Breast epithelium (tissue), 3 donors: ENCODE measurements around the gene RND3.

Experiments
- POLR2A ChIP-seq: fragments of 450-650 bp; IDR thresholded peaks from one replicate; pipeline ENCODE4 v1.6.1; 2016; ENCODE audit warnings: antibody characterized with exemption, mild to moderate bottlenecking, moderate library complexity
- TF ChIP-seq, protein P1 (sequence below), 3 donors: fragments of 450-650 bp; IDR thresholded peaks; one replicate each; pipeline ENCODE4 v1.5.1; 2016 to 2017; ENCODE audit warnings: antibody characterized with exemption in 3 of 3, mild to moderate bottlenecking in 3 of 3, moderate library complexity in 3 of 3

- no peak for TF ChIP-seq POLR2A
- TF ChIP-seq, protein P1, sequence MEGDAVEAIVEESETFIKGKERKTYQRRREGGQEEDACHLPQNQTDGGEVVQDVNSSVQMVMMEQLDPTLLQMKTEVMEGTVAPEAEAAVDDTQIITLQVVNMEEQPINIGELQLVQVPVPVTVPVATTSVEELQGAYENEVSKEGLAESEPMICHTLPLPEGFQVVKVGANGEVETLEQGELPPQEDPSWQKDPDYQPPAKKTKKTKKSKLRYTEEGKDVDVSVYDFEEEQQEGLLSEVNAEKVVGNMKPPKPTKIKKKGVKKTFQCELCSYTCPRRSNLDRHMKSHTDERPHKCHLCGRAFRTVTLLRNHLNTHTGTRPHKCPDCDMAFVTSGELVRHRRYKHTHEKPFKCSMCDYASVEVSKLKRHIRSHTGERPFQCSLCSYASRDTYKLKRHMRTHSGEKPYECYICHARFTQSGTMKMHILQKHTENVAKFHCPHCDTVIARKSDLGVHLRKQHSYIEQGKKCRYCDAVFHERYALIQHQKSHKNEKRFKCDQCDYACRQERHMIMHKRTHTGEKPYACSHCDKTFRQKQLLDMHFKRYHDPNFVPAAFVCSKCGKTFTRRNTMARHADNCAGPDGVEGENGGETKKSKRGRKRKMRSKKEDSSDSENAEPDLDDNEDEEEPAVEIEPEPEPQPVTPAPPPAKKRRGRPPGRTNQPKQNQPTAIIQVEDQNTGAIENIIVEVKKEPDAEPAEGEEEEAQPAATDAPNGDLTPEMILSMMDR (IDR thresholded peaks at IDR 0.05), result no peak
These were observed 55.7 kb downstream of the RND3 start for GRCh38 chr2:150431561-150432311.
